ENCODE data around the gene RBM42. TPM values are rescaled to one million over a fixed set of nuclear protein-coding genes. Genes with fewer than 3 reads are reported as not detected.

The RBM42 gene, protein sequence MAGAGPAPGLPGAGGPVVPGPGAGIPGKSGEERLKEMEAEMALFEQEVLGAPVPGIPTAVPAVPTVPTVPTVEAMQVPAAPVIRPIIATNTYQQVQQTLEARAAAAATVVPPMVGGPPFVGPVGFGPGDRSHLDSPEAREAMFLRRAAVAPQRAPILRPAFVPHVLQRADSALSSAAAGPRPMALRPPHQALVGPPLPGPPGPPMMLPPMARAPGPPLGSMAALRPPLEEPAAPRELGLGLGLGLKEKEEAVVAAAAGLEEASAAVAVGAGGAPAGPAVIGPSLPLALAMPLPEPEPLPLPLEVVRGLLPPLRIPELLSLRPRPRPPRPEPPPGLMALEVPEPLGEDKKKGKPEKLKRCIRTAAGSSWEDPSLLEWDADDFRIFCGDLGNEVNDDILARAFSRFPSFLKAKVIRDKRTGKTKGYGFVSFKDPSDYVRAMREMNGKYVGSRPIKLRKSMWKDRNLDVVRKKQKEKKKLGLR
- 10 to 100 TPM; 86.6 to 89.2 TPM for total RNA-seq

DNA sequence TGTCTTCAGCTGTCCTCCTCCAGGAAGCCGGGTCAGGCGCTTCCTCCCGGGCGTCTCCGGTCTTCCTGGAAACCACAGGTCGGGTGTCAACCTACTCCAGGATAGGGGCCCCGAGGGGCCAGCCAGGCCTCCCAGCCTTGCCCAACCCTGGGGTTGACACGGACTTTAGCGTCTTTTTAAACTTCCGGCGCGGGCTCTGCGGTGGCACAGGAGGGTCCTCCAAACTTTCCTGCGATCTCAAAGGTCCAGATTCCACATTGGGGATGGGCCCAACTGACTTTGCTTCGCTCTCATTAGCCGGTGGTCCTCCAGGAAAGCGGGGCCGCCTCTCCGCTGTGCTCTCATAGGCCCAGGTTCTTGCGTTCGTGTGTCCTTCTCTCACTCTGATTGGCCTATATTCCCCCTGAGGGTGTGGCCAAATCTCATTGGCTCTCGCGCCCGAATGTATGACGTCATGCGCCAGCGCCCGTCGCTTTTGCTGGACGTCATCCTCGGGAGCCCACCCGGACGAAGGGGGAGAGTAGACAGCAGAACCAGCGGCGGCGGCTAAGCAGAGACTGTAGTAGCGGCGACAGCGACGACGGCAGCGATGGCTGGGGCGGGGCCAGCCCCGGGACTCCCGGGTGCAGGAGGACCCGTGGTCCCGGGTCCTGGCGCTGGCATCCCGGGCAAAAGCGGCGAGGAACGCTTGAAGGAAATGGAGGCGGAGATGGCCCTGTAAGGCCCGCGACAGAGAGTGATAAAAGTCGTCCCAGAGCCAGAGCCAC lies at the start of gene RBM42:
Gene RBM42, plus strand, starts transcription at position 472 of the 767 bp plus-strand sequence. Its CDS starts 118 bp downstream, at position 590.

DNA sequence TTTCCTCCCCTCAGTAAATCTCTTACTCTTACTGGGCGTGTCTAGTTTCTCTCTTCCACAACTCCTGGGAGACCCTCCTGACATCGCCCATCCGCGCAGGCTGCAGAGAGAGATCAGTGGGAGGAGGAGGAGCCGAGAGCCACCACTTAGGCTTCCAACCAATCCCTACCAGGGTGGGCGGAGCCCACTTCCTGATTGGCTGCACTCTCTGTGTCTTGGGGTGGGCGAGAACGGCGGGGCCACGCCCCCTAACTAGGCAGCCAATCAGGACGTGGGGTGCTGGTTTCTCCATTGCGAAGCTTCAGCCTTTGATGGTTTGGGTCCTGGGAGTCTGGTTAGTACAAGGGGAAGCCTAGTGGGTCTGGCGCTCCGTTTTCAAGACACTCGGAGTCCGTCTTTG lies 43.0 kb upstream of the RBM42 start, which contains the start of gene PMIS2:
Gene PMIS2, plus strand, starts transcription at position 326 of the 400 bp plus-strand sequence. CDS start 87 bp downstream, outside the sequence.

GRCh38 chr19:35612559-35613321 lies 16.1 kb upstream of the RBM42 start, which contains the start of gene HAUS5:
Gene HAUS5 (plus strand): TSS chr19:35612735. CDS start chr19:35612795, 60 bp downstream.

DNA sequence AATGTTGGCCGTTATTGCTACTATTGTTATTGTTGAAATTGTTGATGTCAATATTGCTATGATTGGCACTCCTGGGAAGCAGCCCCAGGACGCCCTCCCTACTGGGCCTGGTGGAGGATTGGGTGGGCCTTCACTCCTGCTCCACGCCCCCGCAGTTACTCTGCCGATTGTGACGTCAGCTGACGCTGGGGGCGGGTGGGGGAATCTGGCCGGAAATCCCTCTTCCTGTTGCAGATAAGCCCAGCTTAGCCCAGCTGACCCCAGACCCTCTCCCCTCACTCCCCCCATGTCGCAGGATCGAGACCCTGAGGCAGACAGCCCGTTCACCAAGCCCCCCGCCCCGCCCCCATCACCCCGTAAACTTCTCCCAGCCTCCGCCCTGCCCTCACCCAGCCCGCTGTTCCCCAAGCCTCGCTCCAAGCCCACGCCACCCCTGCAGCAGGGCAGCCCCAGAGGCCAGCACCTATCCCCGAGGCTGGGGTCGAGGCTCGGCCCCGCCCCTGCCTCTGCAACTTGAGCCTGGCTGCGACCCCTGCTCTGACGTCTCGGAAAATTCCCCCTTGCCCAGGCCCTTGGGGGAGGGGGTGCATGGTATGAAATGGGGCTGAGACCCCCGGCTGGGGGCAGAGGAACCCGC lies 12.8 kb downstream of the RBM42 start, which contains the start of gene ETV2:
Gene ETV2, plus strand, starts transcription at position 231 of the 637 bp plus-strand sequence. CDS start 716 bp downstream, outside the sequence.

GRCh38 chr19:35648017-35648961 lies 19.5 kb downstream of the RBM42 start, which contains the start of gene COX6B1:
Gene COX6B1 (plus strand): TSS chr19:35648323. CDS start chr19:35651244, 2,921 bp downstream.

DNA sequence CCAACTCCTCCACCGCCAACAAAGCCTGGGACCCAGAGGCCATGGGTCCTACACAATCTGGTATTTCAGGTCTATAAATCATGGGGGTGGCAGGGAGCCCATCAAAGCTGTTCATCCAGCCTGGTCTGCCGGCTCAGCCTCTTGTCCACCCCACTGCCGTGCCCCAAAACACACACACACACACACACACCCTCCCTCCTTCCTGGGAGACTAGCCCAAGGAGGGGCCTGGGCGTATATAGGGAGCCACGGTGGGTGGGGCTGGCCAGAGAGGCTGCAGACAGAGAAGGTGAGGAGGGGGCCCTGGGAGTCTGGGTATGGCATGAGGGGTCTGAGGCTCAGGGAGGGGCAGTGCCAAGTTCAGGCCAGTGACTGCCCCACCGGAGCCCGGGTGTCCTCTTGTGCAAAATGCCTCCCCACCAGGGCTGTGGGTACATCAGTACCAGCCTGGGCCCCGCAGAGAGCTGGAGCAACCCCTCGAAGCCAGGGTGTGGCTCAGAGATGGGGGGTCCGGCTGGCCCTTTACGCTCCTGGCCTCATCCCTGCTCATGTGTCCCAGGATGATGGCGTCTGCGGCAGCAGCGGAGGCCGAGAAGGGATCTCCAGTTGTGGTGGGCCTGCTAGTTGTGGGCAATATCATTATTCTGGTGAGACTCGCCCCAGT lies 37.5 kb downstream of the RBM42 start, which contains the start of gene UPK1A:
Gene UPK1A, plus strand, starts transcription at position 267 of the 663 bp plus-strand sequence. Its CDS starts 296 bp downstream, at position 563.

Other genes starting within 250 kb of the RBM42 start
- not detected for gene FFAR2, start 180.8 kb upstream of the RBM42 start, total RNA-seq
- gene KRTDAP, start 138.6 kb upstream of the RBM42 start, total RNA-seq: not detected
- gene DMKN, start 115.4 kb upstream of the RBM42 start, total RNA-seq: not detected
- gene SBSN, start 100.7 kb upstream of the RBM42 start, total RNA-seq: not detected
- not detected for gene GAPDHS, start 95.6 kb upstream of the RBM42 start, total RNA-seq
- gene TMEM147, start 83.4 kb upstream of the RBM42 start, total RNA-seq: 10 to 100 TPM; 46.0 to 46.8 TPM
- not detected for gene ATP4A, start 65.4 kb upstream of the RBM42 start, total RNA-seq
- not detected for gene PMIS2, start 42.9 kb upstream of the RBM42 start, total RNA-seq
- 10 to 100 TPM; 41.8 to 48.0 TPM for gene HAUS5, start 16.3 kb upstream of the RBM42 start, total RNA-seq
- gene ETV2, start 12.7 kb downstream of the RBM42 start, total RNA-seq: 1 to 10 TPM; 1.0 to 1.2 TPM
- 100 to 1,000 TPM; 440 to 457 TPM for gene COX6B1, start 19.3 kb downstream of the RBM42 start, total RNA-seq
- gene UPK1A, start 37.5 kb downstream of the RBM42 start, total RNA-seq: 1 to 10 TPM; 1.4 to 1.6 TPM
- gene ZBTB32, start 75.5 kb downstream of the RBM42 start, total RNA-seq: 10 to 100 TPM; 15.2 to 16.2 TPM
- gene KMT2B, start 89.0 kb downstream of the RBM42 start, total RNA-seq: 10 to 100 TPM; 57.3 to 59.9 TPM
- gene IGFLR1, start 113.4 kb downstream of the RBM42 start, total RNA-seq: 10 to 100 TPM; 60.3 to 60.9 TPM
- gene U2AF1L4, start 116.4 kb downstream of the RBM42 start, total RNA-seq: 10 to 100 TPM; 40.0 to 42.6 TPM
- gene PSENEN, start 116.6 kb downstream of the RBM42 start, total RNA-seq: 10 to 100 TPM; 43.7 to 44.7 TPM
- gene LIN37, start 119.5 kb downstream of the RBM42 start, total RNA-seq: 10 to 100 TPM; 10.6 to 13.0 TPM
- gene HSPB6, start 128.0 kb downstream of the RBM42 start, total RNA-seq: not detected
- gene PROSER3, start 129.1 kb downstream of the RBM42 start, total RNA-seq: 10 to 100 TPM; 50.4 to 51.2 TPM
- gene ARHGAP33, start 146.5 kb downstream of the RBM42 start, total RNA-seq: 10 to 100 TPM; 57.0 to 75.7 TPM
- gene PRODH2, start 183.8 kb downstream of the RBM42 start, total RNA-seq: not detected
- gene NPHS1, start 223.5 kb downstream of the RBM42 start, total RNA-seq: not detected
- under 1 TPM; 0.30 to 0.63 TPM for gene KIRREL2, start 227.9 kb downstream of the RBM42 start, total RNA-seq
- gene APLP1, start 239.5 kb downstream of the RBM42 start, total RNA-seq: 1 to 10 TPM in 1 of 2 experiments, under 1 TPM in 1; 0.30 to 1.2 TPM

All from activated naive CD4-positive, alpha-beta T cell treated with anti-CD3 and anti-CD28 coated beads, Interleukin-2, amount 10 ng/mL, durations not matched to agents 5 hours and 36 hours (primary cell).